Bone marrow (tissue), 2 donors: ENCODE data around the gene DNAJA3.

ENCODE experiments used
- DNase-seq, 2 donors: peaks; one replicate each; lab custom pipeline; 2025; lab: John Stamatoyannopoulos, UW

Gene DNAJA3

GRCh38 chr16:4435337-4436067, 9.8 kb downstream of the DNAJA3 start:
- no peak for DNase-seq

DNA sequence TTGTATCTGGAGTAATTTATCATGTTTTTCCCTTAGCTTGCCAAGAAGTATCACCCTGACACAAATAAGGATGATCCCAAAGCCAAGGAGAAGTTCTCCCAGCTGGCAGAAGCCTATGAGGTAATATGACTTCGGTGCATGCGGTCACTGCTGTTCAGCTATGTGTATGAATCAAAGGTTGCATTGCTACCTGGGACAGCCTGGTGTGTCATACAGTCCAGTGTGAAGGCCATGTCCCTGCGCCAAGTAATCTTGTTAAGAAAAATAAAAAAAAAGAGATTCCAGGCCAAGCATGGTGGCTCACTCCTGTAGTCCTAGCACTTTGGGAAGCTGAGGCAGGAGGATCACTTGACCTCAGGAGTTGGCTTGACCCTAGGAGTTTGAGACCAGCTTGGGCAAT, 11.7 kb downstream of the DNAJA3 start:
- no peak for DNase-seq

DNA sequence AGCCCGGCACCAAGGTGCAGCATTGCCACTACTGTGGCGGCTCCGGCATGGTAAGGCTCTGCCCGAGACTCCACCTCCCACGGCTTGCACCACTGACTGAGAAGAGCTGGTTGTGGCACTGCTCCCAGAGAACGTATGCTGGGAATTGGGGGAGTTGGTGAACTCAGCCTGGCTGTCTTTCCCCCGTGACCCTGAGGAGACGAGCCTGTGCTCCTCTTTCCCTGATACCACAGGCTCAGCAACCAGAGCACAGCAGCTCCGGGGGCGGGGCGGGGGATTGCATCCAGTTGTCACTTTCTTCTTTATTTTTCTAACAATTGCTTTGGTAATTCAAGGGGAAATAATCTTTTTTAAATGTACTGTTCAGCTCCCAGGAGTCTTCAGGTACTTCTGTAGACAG, 16.7 kb downstream of the DNAJA3 start:
- DNase-seq = no peak

- DNase-seq = no peak
Observed at GRCh38 chr16:4443271-4443670, 17.6 kb downstream of the DNAJA3 start.

GRCh38 chr16:4443986-4444385, 18.3 kb downstream of the DNAJA3 start:
- no peak for DNase-seq

DNA sequence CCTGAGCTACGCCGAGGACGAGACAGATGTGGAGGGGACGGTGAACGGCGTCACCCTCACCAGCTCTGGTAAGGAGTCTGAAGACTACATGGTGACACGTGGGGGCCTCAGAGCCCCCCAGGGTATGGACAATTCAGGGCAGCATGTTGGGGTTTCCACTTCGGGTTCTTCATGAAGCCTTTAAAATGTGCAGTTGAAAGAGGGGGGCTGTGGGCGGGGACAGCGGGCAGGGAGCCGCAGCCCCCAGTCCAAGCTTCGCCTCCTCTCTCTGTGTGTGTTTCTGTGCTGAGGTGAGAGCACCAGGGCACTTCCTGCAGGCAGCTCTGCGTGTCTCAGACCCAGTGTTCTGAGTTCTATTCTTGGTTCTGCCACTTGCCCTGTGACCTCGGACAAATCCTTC, 24.8 kb downstream of the DNAJA3 start:
- no peak for DNase-seq

GRCh38 chr16:4450931-4451519, 25.4 kb downstream of the DNAJA3 start:
- DNase-seq = no peak

- DNase-seq = no peak
Observed at GRCh38 chr16:4452674-4453073, 27.0 kb downstream of the DNAJA3 start.

DNA sequence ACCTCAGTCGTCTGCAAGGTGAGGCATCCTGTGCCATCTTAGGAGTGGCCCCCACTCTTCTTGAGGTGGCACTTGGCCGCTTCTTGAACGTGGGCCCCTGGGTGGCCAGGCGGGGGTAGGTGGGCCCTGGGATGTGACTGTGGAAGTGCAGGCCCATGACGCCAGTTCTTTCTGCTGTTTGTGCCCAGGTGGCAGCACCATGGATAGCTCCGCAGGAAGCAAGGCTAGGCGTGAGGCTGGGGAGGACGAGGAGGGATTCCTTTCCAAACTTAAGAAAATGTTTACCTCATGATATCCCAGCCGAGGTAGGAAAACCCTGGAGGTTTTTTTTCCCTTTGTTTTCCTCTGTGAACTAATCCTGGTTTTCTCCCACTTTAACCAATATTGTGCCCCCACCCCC, 29.0 kb downstream of the DNAJA3 start:
- no peak for DNase-seq

GRCh38 chr16:4455081-4455480, 29.4 kb downstream of the DNAJA3 start:
- DNase-seq = no peak

- no peak for DNase-seq
Observed at GRCh38 chr16:4455951-4456350, 30.3 kb downstream of the DNAJA3 start.

DNA sequence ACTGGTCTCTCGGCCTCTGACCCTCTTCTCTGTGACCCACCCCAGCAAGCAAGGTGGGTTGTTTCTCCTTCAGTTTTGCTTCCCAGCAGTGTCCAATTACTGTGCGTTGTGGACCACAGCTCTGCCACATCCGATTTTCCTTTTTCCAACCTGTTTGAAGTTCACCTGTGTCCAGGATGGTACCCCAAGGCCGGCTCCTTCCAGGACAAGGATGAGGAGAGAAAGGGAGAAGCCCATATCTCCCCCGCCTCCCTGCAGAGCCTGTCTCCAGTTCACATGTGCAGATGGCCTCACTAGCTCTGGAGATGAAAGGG, 35.2 kb downstream of the DNAJA3 start:
- DNase-seq = no peak

GRCh38 chr16:4461250-4462085, 35.8 kb downstream of the DNAJA3 start:
- no peak for DNase-seq

DNA sequence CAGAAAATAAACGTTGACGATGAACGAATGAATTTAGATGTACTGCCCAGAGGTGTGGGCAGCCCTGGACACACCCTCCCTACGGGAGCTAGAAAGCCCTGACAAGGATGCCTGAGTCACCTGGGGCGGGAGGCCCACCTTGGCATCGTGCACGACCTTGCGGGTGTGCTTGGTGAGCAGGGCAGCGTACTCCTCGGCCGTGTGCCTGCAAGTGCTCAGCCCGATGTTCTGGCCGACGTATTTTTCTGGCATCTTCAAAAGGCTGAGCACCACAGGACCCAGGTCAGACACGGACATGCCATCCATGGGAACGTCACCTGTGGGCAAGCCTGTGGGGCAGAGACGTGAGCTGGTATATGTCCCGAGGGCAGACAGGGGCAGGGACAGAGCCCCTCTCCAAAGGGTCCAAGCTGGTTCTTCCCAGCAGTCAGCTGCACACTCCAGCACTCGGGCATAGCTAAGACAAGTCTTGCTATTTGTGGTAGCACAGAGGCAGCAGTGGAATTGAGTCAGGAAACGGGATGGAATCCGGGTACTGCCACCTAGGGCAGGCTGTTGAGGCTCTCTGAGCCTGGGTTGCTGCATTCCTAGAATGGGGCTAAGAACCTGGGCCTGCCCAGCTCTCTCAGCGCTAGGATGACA, 38.0 kb downstream of the DNAJA3 start:
- DNase-seq = no peak

- no peak for DNase-seq
Observed at GRCh38 chr16:4465977-4466779, 40.5 kb downstream of the DNAJA3 start.

- no peak for DNase-seq
Observed at GRCh38 chr16:4467916-4468315, 42.2 kb downstream of the DNAJA3 start.

DNA sequence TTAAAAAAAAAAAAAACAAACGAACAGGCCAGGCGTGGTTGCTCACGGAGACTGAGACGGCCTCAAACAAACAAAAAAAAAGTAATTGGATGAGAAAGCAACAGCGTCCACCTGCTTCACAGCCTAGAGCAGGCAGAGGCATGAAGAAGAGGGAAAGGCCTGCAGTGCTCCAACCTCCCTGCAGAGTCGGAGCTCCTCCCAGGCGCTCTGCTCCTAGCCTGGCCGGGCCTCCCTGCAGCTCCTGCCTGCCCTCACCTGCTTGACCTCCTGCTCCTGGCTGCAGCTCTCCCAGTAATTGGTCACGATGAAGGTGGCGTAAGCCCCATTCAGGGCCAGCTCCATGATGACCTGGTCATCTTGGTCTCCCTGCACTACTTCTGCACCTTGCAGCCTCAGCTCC, 43.3 kb downstream of the DNAJA3 start:
- DNase-seq = no peak

DNA sequence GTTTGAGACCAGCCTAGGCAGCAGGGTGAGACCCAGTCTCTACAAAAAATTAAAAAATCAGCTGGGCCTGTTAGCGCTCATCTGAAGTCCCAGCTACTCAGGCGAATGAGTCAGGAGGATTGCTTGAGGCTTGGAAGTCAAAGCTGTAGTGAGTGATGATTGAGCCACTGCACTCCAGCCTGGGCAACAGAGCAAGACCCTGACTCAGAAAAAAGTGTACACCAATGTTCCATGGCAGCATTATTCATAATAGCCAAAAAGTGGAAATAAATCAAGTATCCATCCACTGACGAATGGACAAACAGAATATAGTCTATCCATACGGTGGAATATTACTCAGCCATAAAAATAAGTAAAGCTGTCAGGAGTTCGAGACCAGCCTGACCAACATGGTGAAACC, 46.2 kb downstream of the DNAJA3 start:
- no peak for DNase-seq

- no peak for DNase-seq
Observed at GRCh38 chr16:4472880-4473279, 47.2 kb downstream of the DNAJA3 start.

- peak; percentile 36 to 78 for DNase-seq
Observed at GRCh38 chr16:4474192-4474961, 48.7 kb downstream of the DNAJA3 start, which contains the start of gene NMRAL1. Gene NMRAL1, minus strand, starts transcription at chr16:4474625. Its CDS starts 493 bp downstream, at chr16:4474132.
